ENCODE results near the gene OLIG1.

DNA sequence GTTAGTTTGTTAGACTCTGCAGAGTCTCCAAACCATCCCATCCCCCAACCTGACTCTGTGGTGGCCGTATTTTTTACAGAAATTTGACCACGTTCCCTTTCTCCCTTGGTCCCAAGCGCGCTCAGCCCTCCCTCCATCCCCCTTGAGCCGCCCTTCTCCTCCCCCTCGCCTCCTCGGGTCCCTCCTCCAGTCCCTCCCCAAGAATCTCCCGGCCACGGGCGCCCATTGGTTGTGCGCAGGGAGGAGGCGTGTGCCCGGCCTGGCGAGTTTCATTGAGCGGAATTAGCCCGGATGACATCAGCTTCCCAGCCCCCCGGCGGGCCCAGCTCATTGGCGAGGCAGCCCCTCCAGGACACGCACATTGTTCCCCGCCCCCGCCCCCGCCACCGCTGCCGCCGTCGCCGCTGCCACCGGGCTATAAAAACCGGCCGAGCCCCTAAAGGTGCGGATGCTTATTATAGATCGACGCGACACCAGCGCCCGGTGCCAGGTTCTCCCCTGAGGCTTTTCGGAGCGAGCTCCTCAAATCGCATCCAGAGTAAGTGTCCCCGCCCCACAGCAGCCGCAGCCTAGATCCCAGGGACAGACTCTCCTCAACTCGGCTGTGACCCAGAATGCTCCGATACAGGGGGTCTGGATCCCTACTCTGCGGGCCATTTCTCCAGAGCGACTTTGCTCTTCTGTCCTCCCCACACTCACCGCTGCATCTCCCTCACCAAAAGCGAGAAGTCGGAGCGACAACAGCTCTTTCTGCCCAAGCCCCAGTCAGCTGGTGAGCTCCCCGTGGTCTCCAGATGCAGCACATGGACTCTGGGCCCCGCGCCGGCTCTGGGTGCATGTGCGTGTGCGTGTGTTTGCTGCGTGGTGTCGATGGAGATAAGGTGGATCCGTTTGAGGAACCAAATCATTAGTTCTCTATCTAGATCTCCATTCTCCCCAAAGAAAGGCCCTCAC lies 44.2 kb upstream of the OLIG1 start, which contains the start of gene OLIG2:
- TF ChIP-seq, protein P1, sequence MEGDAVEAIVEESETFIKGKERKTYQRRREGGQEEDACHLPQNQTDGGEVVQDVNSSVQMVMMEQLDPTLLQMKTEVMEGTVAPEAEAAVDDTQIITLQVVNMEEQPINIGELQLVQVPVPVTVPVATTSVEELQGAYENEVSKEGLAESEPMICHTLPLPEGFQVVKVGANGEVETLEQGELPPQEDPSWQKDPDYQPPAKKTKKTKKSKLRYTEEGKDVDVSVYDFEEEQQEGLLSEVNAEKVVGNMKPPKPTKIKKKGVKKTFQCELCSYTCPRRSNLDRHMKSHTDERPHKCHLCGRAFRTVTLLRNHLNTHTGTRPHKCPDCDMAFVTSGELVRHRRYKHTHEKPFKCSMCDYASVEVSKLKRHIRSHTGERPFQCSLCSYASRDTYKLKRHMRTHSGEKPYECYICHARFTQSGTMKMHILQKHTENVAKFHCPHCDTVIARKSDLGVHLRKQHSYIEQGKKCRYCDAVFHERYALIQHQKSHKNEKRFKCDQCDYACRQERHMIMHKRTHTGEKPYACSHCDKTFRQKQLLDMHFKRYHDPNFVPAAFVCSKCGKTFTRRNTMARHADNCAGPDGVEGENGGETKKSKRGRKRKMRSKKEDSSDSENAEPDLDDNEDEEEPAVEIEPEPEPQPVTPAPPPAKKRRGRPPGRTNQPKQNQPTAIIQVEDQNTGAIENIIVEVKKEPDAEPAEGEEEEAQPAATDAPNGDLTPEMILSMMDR (IDR thresholded peaks at IDR 0.05; ENCODE audit: low read depth, low read length, poor library complexity, severe bottlenecking): no peak
- no peak for TF ChIP-seq EZH2phosphoT487 (IDR thresholded peaks at IDR 0.05; ENCODE audit: borderline replicate concordance, low read length)

Data from DOHH2 (cell line).